ENCODE measurements around the gene FOXL2. TPM values are rescaled to one million over a fixed set of nuclear protein-coding genes. Genes with fewer than 3 reads are reported as not detected.

FOXL2 gene
- total RNA-seq, 1 experiment from 2014 or later = not detected

GRCh38 chr3:138936741-138937689, 9.9 kb downstream of the FOXL2 start:
- no peaks in the 10 kb centered on the region for H3K79me2 ChIP-seq (ENCODE audit: low read length)
- no peaks in the 10 kb centered on the region for H4K20me1 ChIP-seq (ENCODE audit: low read length)
- H3F3A ChIP-seq (ENCODE audit: low read length, unreplicated experiment) = no peaks in the 10 kb centered on the region
- CTCF ChIA-PET = interaction anchor here (0.8 to 1.4 kb wide), 4 partner anchors 16 to 417 kb away, joined by 3 to 12 read pairs (median 6); partner anchors contain the start of gene CEP70
- H3K27ac ChIP-seq (ENCODE audit: low read length) = no peak overlapping the region
- H3K4me3 ChIP-seq (ENCODE audit: low read length) = peak overlapping the region; percentile 65; the same call in 1 of the 2 replicates
- no peaks in the 10 kb centered on the region for H3K9me2 ChIP-seq (replicated peaks; ENCODE audit: low read length)
- H2AFZ ChIP-seq (ENCODE audit: low read length) = peak overlapping the region; percentile 94
- peaks cover 4% of the 10 kb centered on the region; the same call in 1 of the 2 replicates for H3K4me1 ChIP-seq (ENCODE audit: insufficient read depth, low read length)
- BruUV-seq (replicated peaks) = no TSS peak
- no peaks in the 10 kb centered on the region for H3K9me3 ChIP-seq (ENCODE audit: low read length)
- no peak for DNase-seq
- no peaks in the 10 kb centered on the region for H3K27me3 ChIP-seq (ENCODE audit: low read length)
- H3K4me2 ChIP-seq (ENCODE audit: low read length) = peak overlapping the region; percentile 84; the same call in 1 of the 2 replicates
- intact Hi-C loops (cut with micrococcal nuclease) = loop anchor here (5.0 to 10.0 kb wide), 2 partner anchors 98 to 390 kb away; no protein-coding TSS in a partner anchor
- no peaks in the 10 kb centered on the region for H3K36me3 ChIP-seq (ENCODE audit: low read depth, low read length)
- no peak for ATAC-seq
- H3K9ac ChIP-seq (ENCODE audit: low read length) = no peak overlapping the region
- POLR2A ChIA-PET (ENCODE audit: unreplicated experiment) = no interaction called here
- TF ChIP-seq EZH2 (IDR thresholded peaks at IDR 0.05; ENCODE audit: low read length, unreplicated experiment) = no peak
- TF ChIP-seq CTCF (conservative IDR thresholded peaks at IDR 0.05; ENCODE audit: low read depth, low read length) = no peak
- no peak for TF ChIP-seq EZH2phosphoT487 (IDR thresholded peaks at IDR 0.05; ENCODE audit: borderline replicate concordance, low read length)

- Histone ChIP-seq H3K9me2 (replicated peaks; ENCODE audit: low read length) (no peaks in the 10 kb centered on the region), H3K27ac (ENCODE audit: low read length) (no peak overlapping the region), H4K20me1 (ENCODE audit: low read length) (no peaks in the 10 kb centered on the region), H3K9ac (ENCODE audit: low read length) (peak overlapping the region; percentile 41), H3K27me3 (ENCODE audit: low read length) (no peaks in the 10 kb centered on the region), H3F3A (ENCODE audit: low read length, unreplicated experiment) (no peaks in the 10 kb centered on the region), H3K9me3 (ENCODE audit: low read length) (no peaks in the 10 kb centered on the region), H2AFZ (ENCODE audit: low read length) (peak overlapping the region; percentile 94), H3K4me3 (ENCODE audit: low read length) (peak overlapping the region; percentile 65), H3K36me3 (ENCODE audit: low read depth, low read length) (no peaks in the 10 kb centered on the region), H3K4me2 (ENCODE audit: low read length) (peak overlapping the region; percentile 84), H3K79me2 (ENCODE audit: low read length) (no peaks in the 10 kb centered on the region), H3K4me1 (ENCODE audit: insufficient read depth, low read length) (peaks cover 4% of the 10 kb centered on the region; the same call in 1 of the 2 replicates)
- peak; percentile 82 for ATAC-seq
- POLR2A ChIA-PET (ENCODE audit: unreplicated experiment) = no interaction called here
- intact Hi-C loops (cut with micrococcal nuclease) = loop anchor here (5.0 to 10.0 kb wide), 2 partner anchors 99 to 391 kb away; no protein-coding TSS in a partner anchor
- no TSS peak for BruUV-seq (replicated peaks)
- CTCF ChIA-PET = interaction anchor here (0.5 to 1.4 kb wide), 12 partner anchors 12 to 517 kb away, joined by 3 to 12 read pairs (median 6); partner anchors contain the start of gene CEP70
- TF ChIP-seq CTCF (conservative IDR thresholded peaks at IDR 0.05; ENCODE audit: low read depth, low read length) = peak; percentile 69
- TF ChIP-seq EZH2 (IDR thresholded peaks at IDR 0.05; ENCODE audit: low read length, unreplicated experiment) = no peak
- peak; percentile 71 for DNase-seq
Observed at GRCh38 chr3:138935863-138936740, 10.8 kb downstream of the FOXL2 start.

Data from PC-3 (cell line).